HL-60 (cell line): ENCODE data around the gene FARP1.

Experiments
- GABPA ChIP-seq: IDR thresholded peaks from 2 replicates; pipeline ENCODE4 v1.6.1; 2012; ENCODE audit warnings: low read depth
- POLR2AphosphoS5 ChIP-seq: IDR thresholded peaks from 2 replicates; pipeline ENCODE4 v1.6.1; 2012; ENCODE audit warnings: low read depth
- SPI1 ChIP-seq: IDR thresholded peaks from 2 replicates; pipeline ENCODE4 v1.6.1; 2012; ENCODE audit warnings: low read depth, mild to moderate bottlenecking, borderline replicate concordance
- TF ChIP-seq, protein P1 (sequence below): IDR thresholded peaks from one replicate; pipeline ENCODE4 v1.5.1; 2011; ENCODE audit warnings: low read length, control low read depth, inconsistent platforms; ENCODE audit not compliant: insufficient read depth
- TF ChIP-seq, protein P2 (sequence below): IDR thresholded peaks from 2 replicates; pipeline ENCODE4 v1.6.1; 2012; ENCODE audit warnings: low read depth; ENCODE audit not compliant: insufficient replicate concordance

DNA sequence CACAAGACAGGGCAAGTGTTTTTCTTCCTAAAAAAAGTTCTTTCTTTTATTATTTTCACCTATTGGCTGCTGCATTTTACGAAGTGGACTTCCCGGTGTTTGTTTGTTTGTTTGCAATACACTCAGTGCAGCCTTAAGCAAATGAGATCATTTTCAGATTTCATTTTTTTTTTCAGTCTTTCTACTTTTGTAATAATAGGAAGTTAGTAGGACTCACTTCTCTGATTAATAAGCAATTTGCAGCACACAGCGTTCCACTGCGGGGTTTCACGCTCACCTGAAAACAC, 305.7 kb downstream of the FARP1 start:
- TF ChIP-seq, protein P1, sequence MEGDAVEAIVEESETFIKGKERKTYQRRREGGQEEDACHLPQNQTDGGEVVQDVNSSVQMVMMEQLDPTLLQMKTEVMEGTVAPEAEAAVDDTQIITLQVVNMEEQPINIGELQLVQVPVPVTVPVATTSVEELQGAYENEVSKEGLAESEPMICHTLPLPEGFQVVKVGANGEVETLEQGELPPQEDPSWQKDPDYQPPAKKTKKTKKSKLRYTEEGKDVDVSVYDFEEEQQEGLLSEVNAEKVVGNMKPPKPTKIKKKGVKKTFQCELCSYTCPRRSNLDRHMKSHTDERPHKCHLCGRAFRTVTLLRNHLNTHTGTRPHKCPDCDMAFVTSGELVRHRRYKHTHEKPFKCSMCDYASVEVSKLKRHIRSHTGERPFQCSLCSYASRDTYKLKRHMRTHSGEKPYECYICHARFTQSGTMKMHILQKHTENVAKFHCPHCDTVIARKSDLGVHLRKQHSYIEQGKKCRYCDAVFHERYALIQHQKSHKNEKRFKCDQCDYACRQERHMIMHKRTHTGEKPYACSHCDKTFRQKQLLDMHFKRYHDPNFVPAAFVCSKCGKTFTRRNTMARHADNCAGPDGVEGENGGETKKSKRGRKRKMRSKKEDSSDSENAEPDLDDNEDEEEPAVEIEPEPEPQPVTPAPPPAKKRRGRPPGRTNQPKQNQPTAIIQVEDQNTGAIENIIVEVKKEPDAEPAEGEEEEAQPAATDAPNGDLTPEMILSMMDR: no peak
- TF ChIP-seq POLR2AphosphoS5 (no peak), GABPA (no peak), SPI1 (no peak)
- TF ChIP-seq, protein P2, sequence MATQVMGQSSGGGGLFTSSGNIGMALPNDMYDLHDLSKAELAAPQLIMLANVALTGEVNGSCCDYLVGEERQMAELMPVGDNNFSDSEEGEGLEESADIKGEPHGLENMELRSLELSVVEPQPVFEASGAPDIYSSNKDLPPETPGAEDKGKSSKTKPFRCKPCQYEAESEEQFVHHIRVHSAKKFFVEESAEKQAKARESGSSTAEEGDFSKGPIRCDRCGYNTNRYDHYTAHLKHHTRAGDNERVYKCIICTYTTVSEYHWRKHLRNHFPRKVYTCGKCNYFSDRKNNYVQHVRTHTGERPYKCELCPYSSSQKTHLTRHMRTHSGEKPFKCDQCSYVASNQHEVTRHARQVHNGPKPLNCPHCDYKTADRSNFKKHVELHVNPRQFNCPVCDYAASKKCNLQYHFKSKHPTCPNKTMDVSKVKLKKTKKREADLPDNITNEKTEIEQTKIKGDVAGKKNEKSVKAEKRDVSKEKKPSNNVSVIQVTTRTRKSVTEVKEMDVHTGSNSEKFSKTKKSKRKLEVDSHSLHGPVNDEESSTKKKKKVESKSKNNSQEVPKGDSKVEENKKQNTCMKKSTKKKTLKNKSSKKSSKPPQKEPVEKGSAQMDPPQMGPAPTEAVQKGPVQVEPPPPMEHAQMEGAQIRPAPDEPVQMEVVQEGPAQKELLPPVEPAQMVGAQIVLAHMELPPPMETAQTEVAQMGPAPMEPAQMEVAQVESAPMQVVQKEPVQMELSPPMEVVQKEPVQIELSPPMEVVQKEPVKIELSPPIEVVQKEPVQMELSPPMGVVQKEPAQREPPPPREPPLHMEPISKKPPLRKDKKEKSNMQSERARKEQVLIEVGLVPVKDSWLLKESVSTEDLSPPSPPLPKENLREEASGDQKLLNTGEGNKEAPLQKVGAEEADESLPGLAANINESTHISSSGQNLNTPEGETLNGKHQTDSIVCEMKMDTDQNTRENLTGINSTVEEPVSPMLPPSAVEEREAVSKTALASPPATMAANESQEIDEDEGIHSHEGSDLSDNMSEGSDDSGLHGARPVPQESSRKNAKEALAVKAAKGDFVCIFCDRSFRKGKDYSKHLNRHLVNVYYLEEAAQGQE: no peak
